Spleen (tissue), 11 donors: ENCODE results near the gene PTPRN2. TPM values are rescaled to one million over a fixed set of nuclear protein-coding genes. Genes with fewer than 3 reads are reported as not detected.
A peak's percentile ranks its signal among the peaks of the same experiment; 100 is the strongest.
"Not testable (repeated sequence)": the region's sequence is repeated elsewhere in the genome, so short reads cannot be mapped to it uniquely, and the experiment has no call there.

Source experiments
- DNase-seq: peaks from one replicate; pipeline ENCODE4 v3.0.0-alpha.2; 2020
- H3K27ac ChIP-seq, 8 donors: fragments of 200-600 bp; sonication (generic) in 7 of 8; 1 replicate in 4 of 8; 2 replicates in 4 of 8; pipeline versions ENCODE4 v1.5.0 to v1.8.0; 2016 to 2021; ENCODE audit warnings: inconsistent platforms in 4 of 8, mild to moderate bottlenecking in 4 of 8, moderate library complexity in 1 of 8
- H3K27me3 ChIP-seq, 7 donors: fragments of 200-600 bp; sonication (generic) in 6 of 7; replicated peaks in 1 of 7; 1 replicate in 4 of 7; 2 replicates in 3 of 7; pipeline versions ENCODE4 v1.5.0 to v1.8.0; 2016 to 2021; ENCODE audit warnings: inconsistent platforms in 3 of 7, mild to moderate bottlenecking in 1 of 7
- H3K36me3 ChIP-seq, 6 donors: fragments of 200-600 bp; sonication (generic) in 5 of 6; 1 replicate in 4 of 6; 2 replicates in 2 of 6; pipeline versions ENCODE4 v1.5.0 to v1.8.0; 2016 to 2021; ENCODE audit warnings: inconsistent platforms in 2 of 6
- H3K4me1 ChIP-seq, 6 donors: fragments of 200-600 bp; sonication (generic) in 5 of 6; 1 replicate in 3 of 6; 2 replicates in 3 of 6; pipeline versions ENCODE4 v1.5.0 to v1.8.0; 2016 to 2021; ENCODE audit warnings: inconsistent platforms in 3 of 6
- H3K4me3 ChIP-seq, 8 donors: fragments of 200-600 bp; sonication (generic) in 7 of 8; 1 replicate in 4 of 8; 2 replicates in 4 of 8; pipeline versions ENCODE4 v1.5.0 to v1.8.0; 2016 to 2021; ENCODE audit warnings: inconsistent platforms in 4 of 8, mild to moderate bottlenecking in 4 of 8, moderate library complexity in 2 of 8
- H3K9me3 ChIP-seq, 8 donors: fragments of 200-600 bp; sonication (generic) in 7 of 8; 1 replicate in 4 of 8; 2 replicates in 4 of 8; pipeline versions ENCODE4 v1.5.0 to v1.8.0; 2016 to 2021; ENCODE audit warnings: inconsistent platforms in 4 of 8
- CTCF ChIP-seq, 11 experiments: fragments of 200-600 bp in 7 of 11; fragments of 450-650 bp in 4 of 11; sonication (generic) in 4 of 11; IDR thresholded peaks in 8 of 11; conservative IDR thresholded peaks in 3 of 11; 1 replicate in 7 of 11; 2 replicates in 4 of 11; pipeline versions ENCODE4 v1.4.0 to v1.8.0; 2016 to 2021; ENCODE audit warnings: antibody characterized with exemption in 11 of 11, inconsistent platforms in 4 of 11, mild to moderate bottlenecking in 1 of 11
- POLR2A ChIP-seq, 3 donors: fragments of 450-650 bp; IDR thresholded peaks; one replicate each; pipeline ENCODE4 v1.5.1; 2017; ENCODE audit warnings: antibody characterized with exemption in 3 of 3, mild to moderate bottlenecking in 1 of 3
- POLR2AphosphoS5 ChIP-seq, 3 donors: sonication (generic); formaldehyde crosslinking; IDR thresholded peaks; one replicate each; pipeline ENCODE4 v1.5.1; 2017; ENCODE audit warnings: antibody characterized with exemption in 3 of 3
- WGBS, 5 donors: extraction: QIAGEN DNeasy Blood & Tissue Kit in 3 of 5; methylation state at CpG; one replicate each; pipeline versions ENCODE4 v1.1.5 to v1.1.7; 2013 to 2018; 5-methylcytosine and 5-hydroxymethylcytosine counted together
- intact Hi-C: fragments of 100-400 bp; cut with DNase I; formaldehyde crosslinking; loops from one replicate; pipeline ENCODE4 v1.15.0; 2023; ENCODE audit warnings: low total_unique reads
- polyA plus RNA-seq, 3 donors: library from polyadenylated mRNA; stranded (reverse); fragments of 200-250 nt; gene quantifications; one replicate each; pipeline ENCODE4 v1.2.1, GENCODE V29; 2013
- total RNA-seq, 7 donors: library from RNA; depleted of rRNA in 3 of 7; stranded (reverse); fragments of >200 nt in 3 of 7; fragmentation: NEBNext Ultra II Directional in 4 of 7; extraction: Animal tissue kit (Norgen Biotek cat#: 25700) in 4 of 7; gene quantifications; one replicate each; pipeline versions ENCODE4 v1.1.0 to v1.2.1, GENCODE V29; 2016 to 2021
- donor health status: healthy with polysubstance abuse.
- donor health status: DM: no; HTN: no; CAD: no; lungs with moderate emphysema.
- donor health status: DM: no; HTN: no; CAD: no.
- donor health status: Bipolar disorder and iron deficiency.
- donor health status: healthy.
- donor health status: DM: no; HTN: no; CAD: no.
- donor health status: DM: yes; HTN: yes; CAD: no.

The PTPRN2 gene
- total and polyA plus RNA-seq, 10 donors = 7.0 to 22.8 (median 16.8) TPM

DNA sequence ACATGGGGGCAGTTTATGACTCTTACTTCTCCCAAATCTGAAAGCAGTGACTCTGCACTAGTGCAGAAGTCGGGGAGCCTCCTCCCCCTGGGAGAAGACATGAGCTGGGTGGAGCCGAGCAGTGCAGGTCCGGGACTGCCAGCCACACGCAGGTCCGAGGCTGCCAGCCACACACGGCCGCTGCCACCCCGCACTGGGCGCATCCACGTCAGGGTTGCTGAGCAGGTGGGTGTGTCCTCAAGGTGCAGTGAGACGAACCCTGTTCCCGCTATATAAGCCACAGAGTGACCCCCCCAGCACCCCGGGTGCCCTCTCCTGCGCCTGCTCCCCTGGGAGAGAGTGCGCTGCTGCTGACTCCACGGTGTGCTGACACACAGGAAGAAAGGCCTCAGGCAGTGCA lies 430.2 kb downstream of the PTPRN2 start:
- H3K27ac ChIP-seq = no peak overlapping the region
- no peaks in the 10 kb centered on the region for H3K27me3 ChIP-seq
- intact Hi-C loops = no loop called here
- H3K9me3 ChIP-seq = peaks cover 0 to 30% (median 2%) of the 10 kb centered on the region in 8 donors
- WGBS, 5 donors = 84 to 91% (median 89%) methylated on average over 8 to 16 of the region's 16 CpGs
- H3K4me1 ChIP-seq = no peaks in the 10 kb centered on the region
- TF ChIP-seq POLR2AphosphoS5 (IDR thresholded peaks at IDR 0.05) = no peak
- H3K36me3 ChIP-seq = no peaks in the 10 kb centered on the region
- no peak overlapping the region for H3K4me3 ChIP-seq
- DNase-seq = no peak

DNA sequence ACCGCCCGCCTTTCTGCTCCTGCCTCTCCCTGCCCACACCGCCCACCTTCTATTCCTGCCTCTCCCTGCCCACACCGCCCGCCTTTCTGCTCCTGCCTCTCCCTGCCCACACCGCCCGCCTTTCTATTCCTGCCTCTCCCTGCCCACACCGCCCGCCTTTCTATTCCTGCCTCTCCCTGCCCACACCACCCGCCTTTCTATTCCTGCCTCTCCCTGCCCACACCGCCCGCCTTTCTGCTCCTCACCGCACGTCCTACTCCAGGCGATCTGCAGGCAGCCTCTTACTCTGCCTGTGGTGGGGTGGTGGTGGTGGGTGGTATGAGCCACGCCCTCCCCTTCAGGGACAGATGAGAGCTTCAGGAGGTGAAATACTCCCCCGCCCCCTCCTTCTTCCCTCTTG lies 436.4 kb downstream of the PTPRN2 start:
- H3K27me3 ChIP-seq, H3K36me3 ChIP-seq, H3K27ac ChIP-seq, intact Hi-C loops, H3K4me1 ChIP-seq, H3K4me3 ChIP-seq: not testable (repeated sequence)
- peak; percentile 93 for DNase-seq
- peaks cover 0 to 20% (median under 1%) of the 10 kb centered on the region in 8 donors for H3K9me3 ChIP-seq
- WGBS, 5 donors = 65 to 75% (median 71%) methylated on average over 15 to 17 of the region's 17 CpGs

- Histone ChIP-seq H3K4me1 (no peaks in the 10 kb centered on the region), H3K4me3 (no peak overlapping the region), H3K27me3 (no peaks in the 10 kb centered on the region), H3K9me3 (peaks cover 0 to 25% (median 6%) of the 10 kb centered on the region in 8 donors), H3K36me3 (no peaks in the 10 kb centered on the region), H3K27ac (no peak overlapping the region)
- intact Hi-C loops = no loop called here
- no peak for DNase-seq
- TF ChIP-seq CTCF (IDR thresholded peaks at IDR 0.05 in 8 of 11, conservative IDR thresholded peaks at IDR 0.05 in 3 of 11) (no peak), POLR2A (IDR thresholded peaks at IDR 0.05) (no peak), POLR2AphosphoS5 (IDR thresholded peaks at IDR 0.05) (no peak)
- 88 to 90% (median 89%) methylated on average over 4 to 7 of the region's 7 CpGs for WGBS, 5 donors
These were observed 437.4 kb downstream of the PTPRN2 start for GRCh38 chr7:158150234-158150633.

DNA sequence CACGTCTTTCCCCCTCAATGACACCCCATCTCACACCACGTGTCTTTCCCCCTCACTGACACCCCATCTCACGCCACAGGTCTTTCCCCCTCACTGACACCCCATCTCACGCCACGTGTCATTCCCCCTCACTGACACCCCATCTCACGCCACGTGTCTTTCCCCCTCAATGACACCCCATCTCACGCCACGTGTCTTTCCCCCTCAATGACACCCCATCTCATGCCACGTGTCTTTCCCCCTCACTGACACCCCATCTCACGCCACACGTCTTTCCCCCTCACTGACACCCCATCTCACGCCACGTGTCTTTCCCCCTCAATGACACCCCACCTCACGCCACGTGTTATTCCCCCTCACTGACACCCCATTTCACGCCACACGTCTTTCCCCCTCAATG lies 440.2 kb downstream of the PTPRN2 start:
- H3K36me3 ChIP-seq, H3K27ac ChIP-seq, DNase-seq, H3K4me1 ChIP-seq, intact Hi-C loops, H3K4me3 ChIP-seq, H3K27me3 ChIP-seq: not testable (repeated sequence)
- 89 to 95% (median 92%) methylated on average over 16 to 18 of the region's 18 CpGs for WGBS, 5 donors
- H3K9me3 ChIP-seq = peaks cover 0 to 39% (median 9%) of the 10 kb centered on the region in 8 donors

DNA sequence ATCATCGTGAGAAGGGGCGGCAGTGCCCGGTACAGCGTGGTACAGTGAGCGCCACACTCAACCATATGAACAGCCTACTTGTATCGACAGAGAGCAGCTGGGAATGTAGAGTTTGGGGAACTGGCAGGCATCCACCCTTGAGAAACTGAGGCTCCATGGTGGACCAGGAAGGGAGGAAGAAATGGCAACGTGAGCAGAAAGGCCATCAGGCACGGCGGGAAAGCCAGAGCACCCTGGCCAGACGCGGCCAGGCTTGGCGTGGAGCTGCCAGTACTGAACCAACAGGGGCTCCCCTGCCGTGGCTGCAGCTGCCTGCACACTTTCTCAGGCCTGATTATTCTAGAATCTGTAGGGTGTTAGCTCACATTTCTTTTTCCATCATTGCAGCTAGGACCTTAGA lies 442.3 kb downstream of the PTPRN2 start:
- H3K4me1 ChIP-seq = no peaks in the 10 kb centered on the region
- no peak overlapping the region for H3K4me3 ChIP-seq
- no peaks in the 10 kb centered on the region for H3K27me3 ChIP-seq
- 86 to 94% (median 91%) methylated on average over 13 of the region's 13 CpGs for WGBS, 5 donors
- no peak for DNase-seq
- no peaks in the 10 kb centered on the region for H3K36me3 ChIP-seq
- TF ChIP-seq POLR2AphosphoS5 (IDR thresholded peaks at IDR 0.05) (no peak), CTCF (IDR thresholded peaks at IDR 0.05 in 8 of 11, conservative IDR thresholded peaks at IDR 0.05 in 3 of 11) (no peak)
- intact Hi-C loops = no loop called here
- H3K27ac ChIP-seq = no peak overlapping the region
- peaks cover 0 to 52% (median 9%) of the 10 kb centered on the region in 8 donors for H3K9me3 ChIP-seq
